Fibroblast of the aortic adventitia (primary cell): ENCODE results near the gene SPAG9. TPM values are rescaled to one million over a fixed set of nuclear protein-coding genes. Genes with fewer than 3 reads are reported as not detected.

Source experiments
- DNase-seq: peaks from one replicate; pipeline ENCODE4 v3.0.0-alpha.2; 2010; ENCODE audit warnings: low read depth
- H3K4me3 ChIP-seq: 2 replicates; pipeline ENCODE4 v1.5.1; 2011; ENCODE audit warnings: low read depth, mild to moderate bottlenecking, control low read depth, low read length, moderate library complexity
- total RNA-seq: library from RNA; depleted of rRNA; stranded (reverse); fragments of >200 nt; gene quantifications from 2 replicates; pipeline ENCODE4 v1.2.3, GENCODE V29; 2012; ENCODE audit warnings: low replicate concordance
- TF ChIP-seq, protein P1 (sequence below): IDR thresholded peaks from 2 replicates; pipeline ENCODE4 v1.5.1; 2011; ENCODE audit warnings: mild to moderate bottlenecking, low read length, control low read depth, inconsistent platforms; ENCODE audit not compliant: insufficient read depth

The SPAG9 gene
- total RNA-seq, 1 donor = 135 TPM

DNA sequence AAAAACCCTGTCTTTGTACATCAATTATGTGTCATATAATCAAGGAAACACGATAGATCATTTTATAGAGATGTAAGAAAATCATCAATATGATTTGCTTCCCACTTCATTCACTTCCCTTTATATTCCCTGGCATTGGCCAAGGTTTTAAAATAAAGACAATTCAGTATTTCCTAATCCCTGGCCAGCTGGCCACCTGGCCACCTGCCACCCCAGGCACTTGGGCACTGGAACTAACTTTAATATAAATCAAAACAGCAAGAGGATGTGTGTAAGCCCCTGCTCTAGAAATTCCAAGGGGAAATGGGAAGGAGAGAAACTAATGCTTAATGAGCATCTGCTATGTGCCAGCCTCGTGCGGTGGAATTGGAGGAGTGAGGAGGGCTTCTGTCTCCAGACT, 195.9 kb downstream of the SPAG9 start:
- no peak overlapping the region for H3K4me3 ChIP-seq
- TF ChIP-seq, protein P1, sequence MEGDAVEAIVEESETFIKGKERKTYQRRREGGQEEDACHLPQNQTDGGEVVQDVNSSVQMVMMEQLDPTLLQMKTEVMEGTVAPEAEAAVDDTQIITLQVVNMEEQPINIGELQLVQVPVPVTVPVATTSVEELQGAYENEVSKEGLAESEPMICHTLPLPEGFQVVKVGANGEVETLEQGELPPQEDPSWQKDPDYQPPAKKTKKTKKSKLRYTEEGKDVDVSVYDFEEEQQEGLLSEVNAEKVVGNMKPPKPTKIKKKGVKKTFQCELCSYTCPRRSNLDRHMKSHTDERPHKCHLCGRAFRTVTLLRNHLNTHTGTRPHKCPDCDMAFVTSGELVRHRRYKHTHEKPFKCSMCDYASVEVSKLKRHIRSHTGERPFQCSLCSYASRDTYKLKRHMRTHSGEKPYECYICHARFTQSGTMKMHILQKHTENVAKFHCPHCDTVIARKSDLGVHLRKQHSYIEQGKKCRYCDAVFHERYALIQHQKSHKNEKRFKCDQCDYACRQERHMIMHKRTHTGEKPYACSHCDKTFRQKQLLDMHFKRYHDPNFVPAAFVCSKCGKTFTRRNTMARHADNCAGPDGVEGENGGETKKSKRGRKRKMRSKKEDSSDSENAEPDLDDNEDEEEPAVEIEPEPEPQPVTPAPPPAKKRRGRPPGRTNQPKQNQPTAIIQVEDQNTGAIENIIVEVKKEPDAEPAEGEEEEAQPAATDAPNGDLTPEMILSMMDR = no peak
- peak; percentile 24 for DNase-seq

DNA sequence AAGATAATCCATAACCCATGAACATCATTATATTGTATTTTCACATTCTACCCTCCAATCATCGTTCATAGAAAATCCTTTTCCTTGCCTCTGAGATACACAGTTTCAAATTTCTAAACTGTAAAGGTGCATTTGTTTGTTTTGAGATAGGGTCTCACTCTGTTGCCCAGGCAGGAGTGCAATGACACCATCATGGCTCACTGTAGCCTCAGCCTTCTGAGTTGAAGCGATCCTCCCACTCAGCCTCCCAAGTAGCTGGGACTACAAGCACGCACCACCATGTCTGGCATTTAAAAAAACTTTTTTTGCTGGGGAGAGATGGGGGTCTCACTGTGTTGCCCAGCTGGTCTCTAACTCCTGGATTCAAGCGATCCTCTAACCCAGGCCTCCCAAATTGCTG, 196.4 kb downstream of the SPAG9 start:
- TF ChIP-seq, protein P1 = no peak
- no peak overlapping the region for H3K4me3 ChIP-seq
- no peak for DNase-seq

DNA sequence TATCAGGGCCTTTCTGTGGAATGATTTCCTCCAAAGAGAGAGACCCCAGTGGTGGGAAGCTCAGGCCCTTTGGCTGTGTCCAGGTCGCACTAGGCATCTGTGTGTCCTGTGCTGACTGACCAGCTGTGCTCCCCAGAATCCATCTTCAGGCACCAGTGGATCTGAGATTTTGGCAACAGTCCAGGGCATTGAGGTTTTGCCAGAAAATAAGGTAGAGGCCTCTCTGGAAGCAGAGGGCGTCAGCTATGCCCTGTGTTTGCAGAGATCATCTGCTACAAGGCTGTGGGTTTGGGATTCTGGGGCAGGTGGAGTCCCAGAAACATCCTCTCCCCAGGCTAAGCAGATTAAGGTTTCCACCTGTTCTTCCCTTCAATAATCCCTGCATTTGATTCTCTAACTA, 197.1 kb downstream of the SPAG9 start:
- TF ChIP-seq, protein P1 = no peak
- DNase-seq = no peak
- no peak overlapping the region for H3K4me3 ChIP-seq

DNA sequence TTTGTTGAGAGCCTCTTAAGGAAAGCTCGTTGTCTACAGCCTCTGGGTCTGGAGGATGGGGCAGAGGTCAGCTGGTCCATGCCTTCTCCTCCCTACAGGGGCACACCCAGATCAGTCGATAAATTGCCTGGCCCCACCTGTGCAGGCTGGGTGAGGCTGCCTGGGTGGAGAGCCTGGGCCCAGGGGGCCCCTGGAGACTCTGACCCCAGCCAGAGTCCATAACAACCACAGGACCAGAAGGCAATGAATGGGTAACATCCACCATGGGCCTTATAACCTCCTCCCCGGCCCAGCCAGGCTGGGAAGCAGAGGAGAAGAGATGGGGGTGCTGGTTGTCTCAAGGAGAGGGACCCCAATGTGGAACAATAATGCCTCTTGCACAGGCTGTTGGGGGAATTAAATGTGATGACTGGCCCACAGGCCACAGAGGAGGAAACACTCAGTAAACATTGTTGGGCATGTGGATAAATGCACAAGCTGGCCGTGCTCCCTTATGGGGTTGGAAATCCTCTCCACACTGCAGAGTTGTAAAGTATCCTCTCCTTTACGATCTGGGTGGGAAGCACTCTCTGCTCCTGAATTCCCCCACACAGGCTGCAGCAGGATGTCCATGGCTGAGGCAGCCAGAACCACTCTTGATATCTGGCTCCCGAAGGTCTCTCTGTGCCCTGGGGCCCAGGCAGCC, 197.8 kb downstream of the SPAG9 start:
- no peak overlapping the region for H3K4me3 ChIP-seq
- no peak for DNase-seq
- TF ChIP-seq, protein P1 = no peak

DNA sequence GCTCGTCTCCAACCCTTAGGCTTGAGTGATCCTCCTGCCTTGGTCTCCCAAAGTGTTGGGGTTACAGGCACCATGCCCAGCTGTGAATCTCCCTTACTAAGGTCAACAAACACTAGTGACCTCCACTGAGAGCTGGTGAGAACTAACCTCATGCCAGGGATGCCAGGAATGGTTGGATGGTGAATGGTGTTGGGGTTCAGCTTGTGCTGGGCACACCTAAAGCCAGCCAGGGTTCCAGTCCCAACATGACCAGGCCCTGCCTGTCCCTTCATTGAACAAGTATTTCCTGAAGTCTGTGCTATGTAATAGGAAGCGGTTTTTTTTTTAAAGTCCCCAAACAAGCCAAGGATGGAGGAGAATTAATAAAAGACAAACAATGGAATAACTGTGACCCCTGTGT, 198.6 kb downstream of the SPAG9 start:
- TF ChIP-seq, protein P1 = no peak
- no peak for DNase-seq
- H3K4me3 ChIP-seq = no peak overlapping the region

DNA sequence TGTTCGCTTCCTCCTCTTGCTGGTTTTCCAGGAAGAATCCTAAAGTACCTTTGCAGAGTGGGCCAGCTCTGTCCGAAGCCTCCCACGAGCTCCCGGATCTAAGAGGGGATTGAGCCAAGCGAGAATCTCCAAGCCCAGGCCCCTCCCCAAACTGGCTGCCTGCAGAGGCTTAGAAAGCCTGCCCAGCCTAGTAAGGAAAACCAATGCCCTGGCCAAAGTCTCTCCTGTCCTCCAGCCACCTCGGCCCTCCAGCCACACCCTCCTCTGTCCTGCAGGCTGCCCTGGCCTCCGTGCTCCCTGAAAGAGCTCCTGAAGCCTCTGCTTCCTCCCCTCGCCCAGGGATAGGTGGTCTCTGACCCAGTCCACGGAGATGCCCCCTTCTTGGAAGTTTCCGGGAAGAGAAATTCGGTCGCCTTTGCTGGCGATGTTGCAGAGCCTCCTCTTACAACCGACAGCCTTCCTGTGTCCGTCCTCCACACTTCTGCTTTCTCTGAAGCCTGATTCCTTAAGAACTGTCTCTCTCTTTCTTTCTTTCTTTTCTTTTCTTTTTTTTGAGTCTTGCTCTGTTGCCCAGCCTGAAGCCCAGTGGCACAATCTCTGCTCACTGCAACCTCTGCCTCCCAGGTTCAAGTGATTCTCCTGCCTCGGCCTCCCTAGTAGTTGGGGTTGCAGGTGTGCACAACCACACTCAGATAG, 199.6 kb downstream of the SPAG9 start:
- TF ChIP-seq, protein P1 = no peak
- no peak overlapping the region for H3K4me3 ChIP-seq
- no peak for DNase-seq
